GM23248 (cell line): ENCODE data around the gene TBC1D1.

Experiments used
- EZH2 ChIP-seq: fragments of 200-600 bp; sonication (generic); IDR thresholded peaks from 2 replicates; pipeline ENCODE4 v1.6.1; 2018; ENCODE audit warnings: antibody characterized with exemption, mild to moderate bottlenecking; ENCODE audit not compliant: insufficient read depth, poor library complexity, severe bottlenecking
- EZH2phosphoT487 ChIP-seq: fragments of 200-600 bp; sonication (generic); IDR thresholded peaks from 2 replicates; pipeline ENCODE4 v1.6.1; 2018; ENCODE audit warnings: antibody characterized with exemption, moderate library complexity, mild to moderate bottlenecking, low read depth; ENCODE audit not compliant: insufficient read depth

DNA sequence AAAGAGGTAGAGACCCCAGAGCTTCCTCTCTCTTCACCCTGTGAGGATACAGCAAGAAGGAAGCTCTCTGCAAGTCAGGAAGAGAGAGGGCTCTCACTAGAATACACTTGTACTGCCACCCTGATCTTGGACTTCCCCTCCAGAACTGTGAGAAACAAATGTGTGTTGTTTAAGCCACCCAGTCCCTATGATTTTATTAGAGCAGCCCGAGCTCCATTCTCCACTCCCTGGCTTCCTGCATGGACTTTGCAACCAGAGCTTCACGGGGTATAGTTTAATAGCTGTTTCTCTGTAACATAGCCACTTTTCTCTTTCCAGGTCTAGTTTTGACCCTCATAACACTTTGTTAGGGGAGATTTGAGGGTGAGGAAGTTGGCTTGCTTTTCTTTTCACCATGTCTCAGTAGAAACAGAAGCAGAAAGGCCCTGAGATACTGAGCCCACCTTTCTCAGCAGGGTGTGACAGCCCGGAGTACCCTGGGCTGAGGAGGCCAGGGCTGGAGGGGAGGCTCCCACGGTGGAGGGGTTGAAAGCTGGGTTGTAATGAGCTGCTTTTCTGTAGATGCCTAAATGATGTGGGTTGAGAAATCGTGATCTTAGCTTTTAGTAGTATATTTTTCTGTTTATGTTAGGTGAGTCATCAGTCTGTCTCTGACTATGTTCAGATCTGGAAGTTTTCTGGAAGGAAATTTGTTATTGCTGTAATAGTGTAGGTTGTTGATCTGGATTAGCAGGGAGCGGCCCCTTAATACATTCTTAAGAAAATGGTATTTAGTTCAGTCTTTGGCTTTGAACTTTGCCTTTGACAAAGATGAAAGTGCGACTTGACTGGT lies 187.9 kb downstream of the TBC1D1 start:
- TF ChIP-seq EZH2phosphoT487 (no peak), EZH2 (no peak)
